IPS DF 19.7 (cell line): ENCODE data around the gene FGF22.
"Not testable (repeated sequence)": the region's sequence is repeated elsewhere in the genome, so short reads cannot be mapped to it uniquely, and the experiment has no call there.

Experiments
- DNase-seq: peaks from one replicate; pipeline ENCODE4 v3.0.0-alpha.2; 2013; ENCODE audit warnings: low read depth, low spot score

FGF22 gene

DNA sequence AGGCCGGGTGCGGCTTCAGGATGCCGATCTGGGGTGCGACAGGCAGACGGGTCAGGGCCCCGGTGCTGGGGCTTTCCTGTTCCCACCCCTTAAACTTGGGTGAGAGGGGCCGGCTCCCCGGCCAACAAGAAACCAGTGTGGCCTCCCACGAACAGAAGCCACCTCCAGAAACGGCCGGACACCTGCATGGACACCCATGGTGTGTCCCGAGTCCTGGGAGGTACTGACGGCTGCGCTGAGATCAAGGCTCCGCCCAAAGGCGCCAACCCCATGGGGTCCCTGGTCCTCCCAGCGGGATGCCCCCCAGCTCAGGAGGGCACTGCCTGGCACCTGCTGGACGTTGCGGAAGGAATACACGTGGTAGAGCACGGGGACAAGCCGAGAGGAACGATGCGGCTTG, 17.9 kb upstream of the FGF22 start:
- DNase-seq, result no peak

DNA sequence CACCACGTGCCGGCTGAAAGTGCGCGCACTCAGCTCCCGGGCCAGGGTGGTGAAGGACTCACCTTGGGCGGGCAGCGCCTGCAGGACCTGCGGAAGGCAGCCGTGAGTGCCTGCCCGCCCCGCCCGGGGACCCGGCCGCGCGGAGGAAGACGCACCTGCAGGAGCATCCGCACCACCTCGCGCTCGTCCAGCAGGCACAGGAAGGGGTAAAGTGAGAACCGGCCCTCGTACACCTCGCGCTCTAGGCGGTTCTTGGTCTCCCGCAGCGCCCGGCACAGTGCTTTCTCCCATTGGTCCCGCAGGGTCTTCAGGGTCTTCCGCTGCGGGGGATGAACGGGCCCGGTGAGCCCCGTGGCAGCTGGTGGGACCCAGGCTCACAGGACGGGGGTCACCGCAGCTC, 17.0 kb upstream of the FGF22 start:
- DNase-seq, result no peak

DNA sequence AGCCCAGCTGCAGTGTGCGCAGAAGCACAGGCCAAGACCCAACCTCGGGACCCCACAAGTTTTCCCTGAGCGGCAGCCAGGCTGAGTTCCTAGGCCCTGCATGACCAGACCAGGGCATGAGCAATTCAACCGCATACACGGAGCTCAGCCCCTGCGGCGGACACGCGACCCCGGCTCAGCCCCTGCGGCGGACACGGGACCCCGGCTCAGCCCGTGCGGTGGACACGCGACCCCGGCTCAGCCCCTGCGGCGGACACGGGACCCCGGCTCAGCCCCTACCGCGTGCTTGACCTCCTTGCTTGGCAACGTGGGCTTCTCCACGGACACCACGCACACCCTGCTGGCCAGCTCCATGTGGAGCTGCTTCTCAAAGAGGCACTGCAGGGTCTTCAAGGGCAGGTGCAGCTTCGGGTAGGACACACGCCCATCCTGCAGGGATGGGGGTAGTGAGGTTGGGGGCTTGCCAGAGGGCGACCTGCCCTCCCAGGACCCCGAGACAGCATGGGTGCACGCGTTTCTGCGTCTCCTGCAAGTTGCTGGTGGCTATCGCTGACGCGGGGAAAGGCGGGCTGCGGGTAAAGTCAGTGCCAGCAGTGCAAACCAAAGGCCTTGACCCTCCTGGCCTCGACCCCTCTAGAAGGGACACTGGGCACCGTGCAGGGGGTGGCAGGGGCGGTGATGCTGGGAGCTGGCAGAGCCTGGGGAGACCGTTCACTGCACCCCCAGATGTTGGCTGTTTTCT, 16.3 kb upstream of the FGF22 start:
- no peak for DNase-seq

DNA sequence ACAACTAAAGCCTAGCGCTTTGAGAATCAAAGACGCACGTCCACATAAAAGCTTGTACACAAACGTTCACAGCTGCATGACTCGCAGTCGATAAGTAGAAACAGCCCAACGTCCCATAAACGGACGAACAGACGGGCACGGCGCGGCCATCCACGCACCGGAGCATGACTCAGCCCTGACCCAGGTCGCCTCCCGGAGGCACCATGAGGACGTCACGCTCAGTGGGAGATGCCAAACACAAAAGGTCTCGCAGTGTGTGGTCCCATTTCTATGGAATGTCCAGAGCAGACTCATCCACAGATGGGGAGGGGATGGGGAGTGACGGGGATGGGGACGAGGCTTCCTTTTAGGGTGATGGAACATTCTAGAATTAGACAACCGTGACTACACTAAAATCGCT, 15.7 kb upstream of the FGF22 start:
- no peak for DNase-seq

DNA sequence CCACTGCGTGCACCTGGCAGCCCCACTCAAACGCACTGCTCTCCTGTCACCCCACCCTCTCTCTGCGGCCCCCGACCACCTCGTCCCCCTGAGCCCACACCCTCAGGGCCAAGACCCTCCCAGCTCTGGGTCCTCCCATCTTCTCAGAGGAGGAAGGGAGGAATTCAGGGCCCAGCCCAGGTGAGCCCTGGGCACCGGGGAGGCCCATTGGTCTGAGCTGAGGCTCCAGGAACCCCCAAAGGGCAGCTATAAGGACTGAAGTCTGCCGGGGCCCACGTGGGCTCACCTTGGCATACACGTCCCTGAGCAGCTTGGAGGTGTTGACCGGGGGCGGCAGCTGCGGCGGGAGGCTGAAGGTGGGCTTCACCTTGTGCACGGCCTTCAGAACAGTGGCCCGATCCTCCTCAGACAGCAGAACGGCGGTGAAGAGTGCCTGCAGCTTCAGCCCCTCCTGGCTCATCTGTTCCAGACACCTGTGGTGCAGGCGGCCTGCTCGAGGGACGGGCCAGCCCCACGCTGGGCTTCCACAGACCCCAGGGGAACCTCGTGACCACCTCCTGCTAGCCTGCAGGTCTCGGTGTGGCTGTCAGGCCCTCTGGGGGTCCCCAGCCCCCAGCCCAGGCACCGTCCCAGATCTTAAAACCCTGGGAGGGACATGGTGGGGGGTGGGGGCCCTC, 15.1 kb upstream of the FGF22 start:
- DNase-seq, result no peak

DNA sequence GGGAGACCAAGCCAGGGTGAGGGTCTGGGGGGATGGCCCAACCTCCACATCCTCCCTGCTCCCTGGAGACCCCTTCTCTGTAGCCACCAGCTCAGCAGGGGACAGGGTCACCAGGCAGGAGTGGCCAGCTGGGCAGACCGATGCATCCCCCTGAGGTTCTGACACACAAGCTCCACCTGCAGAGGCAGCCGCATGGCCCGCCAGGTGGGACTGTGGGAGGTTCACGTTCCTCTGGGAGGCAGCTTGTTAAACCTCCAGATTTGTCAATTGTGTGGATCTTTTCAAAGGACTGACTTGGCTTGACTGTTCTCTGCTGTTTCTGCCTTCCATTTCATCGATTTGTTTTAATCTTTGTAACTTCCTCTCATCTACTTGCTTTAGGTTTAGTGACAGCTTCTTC, 14.4 kb upstream of the FGF22 start:
- no peak for DNase-seq

DNA sequence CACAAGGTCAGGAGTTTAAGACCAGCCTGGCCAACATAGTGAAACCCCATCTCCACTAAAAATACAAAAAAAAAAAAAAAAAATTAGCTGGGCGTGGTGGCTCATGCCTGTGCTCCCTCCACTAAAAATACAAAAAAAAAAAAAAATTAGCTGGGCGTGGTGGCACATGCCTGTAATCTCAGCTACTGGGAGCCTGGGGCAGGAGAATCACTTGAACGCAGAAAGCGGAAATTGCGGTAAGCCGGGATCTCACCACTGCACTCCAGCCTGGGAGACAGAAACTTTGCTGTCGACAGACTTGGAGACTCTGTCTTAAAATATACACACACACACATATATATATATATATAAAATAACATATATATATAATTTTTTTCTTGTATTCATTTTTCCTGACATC, 13.1 kb upstream of the FGF22 start:
- DNase-seq, result not testable (repeated sequence)

DNA sequence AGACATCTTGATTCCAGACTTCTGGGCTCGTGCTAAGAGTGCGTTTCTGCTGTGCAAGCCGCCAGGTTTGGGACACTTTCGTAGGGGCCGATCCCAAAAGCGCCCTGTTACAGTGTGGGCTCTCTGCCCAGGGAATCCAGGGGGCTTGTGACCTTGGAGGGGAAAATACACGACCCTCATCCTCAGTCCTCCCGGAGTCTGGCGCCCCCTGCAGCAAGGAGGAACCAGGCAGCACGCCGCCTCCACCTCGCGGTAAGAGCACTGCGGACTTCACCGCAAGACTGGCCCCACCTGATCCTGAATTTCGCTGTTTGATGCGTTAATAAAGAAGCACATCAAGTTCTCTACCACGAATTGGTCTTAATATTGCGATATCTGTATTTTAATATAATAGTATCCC, 11.5 kb upstream of the FGF22 start:
- no peak for DNase-seq

DNA sequence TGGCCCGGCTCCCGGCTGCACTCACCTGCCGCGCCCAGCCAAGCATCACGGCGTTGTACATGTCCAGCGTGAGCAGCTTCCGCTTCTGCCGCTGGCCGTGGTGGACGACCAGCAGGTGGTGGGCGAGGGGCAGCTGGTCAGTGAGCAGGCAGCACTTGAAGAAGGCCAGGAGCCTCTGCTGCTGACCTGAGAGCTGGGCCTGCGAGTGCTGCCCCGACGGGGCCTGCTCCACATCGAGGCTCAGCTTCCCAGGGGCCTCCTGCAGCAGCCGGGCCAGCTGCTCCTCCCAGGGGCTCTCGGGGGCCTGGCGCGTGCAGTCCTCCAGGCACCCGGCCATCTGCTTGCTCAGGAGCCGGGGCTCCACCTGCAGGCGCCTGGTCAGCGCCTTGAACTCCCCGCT, 10.2 kb upstream of the FGF22 start:
- not testable (repeated sequence) for DNase-seq

DNA sequence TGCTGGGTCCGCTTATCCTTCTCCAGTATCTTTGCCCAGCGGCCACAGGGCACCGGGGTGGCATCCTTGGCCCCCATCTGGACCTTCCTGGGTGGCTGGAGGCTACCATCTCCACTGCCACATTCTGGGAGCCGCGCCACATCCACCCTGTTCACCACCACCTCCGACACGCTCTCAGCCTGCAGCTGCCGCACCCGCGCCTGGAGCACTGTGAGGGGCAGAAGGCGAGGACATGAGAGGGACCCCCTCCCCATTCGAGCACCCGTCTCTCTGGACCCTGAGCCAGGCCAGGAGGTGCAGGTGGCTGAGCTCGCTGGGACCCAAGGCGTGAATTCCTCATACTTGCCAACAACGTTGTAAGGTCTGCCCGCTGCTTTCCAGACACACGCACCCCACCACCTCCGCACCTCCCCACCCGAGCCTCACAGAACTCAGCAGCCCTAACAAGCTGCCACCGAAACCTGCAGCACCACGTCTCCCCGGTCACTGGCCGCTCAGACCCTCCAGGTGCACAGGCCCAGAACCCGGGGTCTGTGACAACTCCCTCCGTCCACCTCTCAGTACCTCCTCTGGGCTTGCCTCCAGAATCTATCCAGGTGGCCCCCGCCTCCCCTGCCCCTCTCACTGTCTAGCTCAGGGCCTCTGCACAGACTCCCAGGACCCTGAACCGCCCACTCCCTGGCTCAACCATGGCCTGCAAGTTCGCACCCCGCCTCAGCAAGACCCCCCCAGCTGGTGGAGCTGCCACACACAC, 9.5 kb upstream of the FGF22 start:
- DNase-seq, result no peak

DNA sequence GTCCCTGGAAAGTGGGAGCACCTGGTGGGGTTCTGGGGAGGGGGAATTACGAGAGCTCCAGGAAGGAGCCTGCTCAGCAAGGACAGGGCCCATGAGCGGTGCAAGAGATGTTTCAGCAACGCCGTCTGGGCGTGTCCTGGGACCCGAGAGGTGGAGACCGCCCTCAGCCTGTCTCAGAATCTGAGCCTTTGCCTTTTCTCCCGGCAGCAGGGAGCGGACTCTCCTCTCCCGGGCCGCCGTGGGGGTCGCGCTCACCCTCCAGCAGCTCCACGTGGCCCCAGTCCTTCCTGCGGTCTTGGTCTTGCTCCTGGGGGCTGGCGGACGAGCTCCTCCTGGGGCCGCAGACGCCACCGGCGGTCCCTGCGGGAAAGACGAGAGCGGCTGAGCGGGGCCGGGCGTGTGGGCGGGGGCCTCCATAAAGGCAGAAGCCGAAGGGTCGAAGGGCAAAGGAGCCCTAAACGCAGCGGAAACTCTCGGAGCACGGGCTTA, 7.1 kb upstream of the FGF22 start:
- no peak for DNase-seq

DNA sequence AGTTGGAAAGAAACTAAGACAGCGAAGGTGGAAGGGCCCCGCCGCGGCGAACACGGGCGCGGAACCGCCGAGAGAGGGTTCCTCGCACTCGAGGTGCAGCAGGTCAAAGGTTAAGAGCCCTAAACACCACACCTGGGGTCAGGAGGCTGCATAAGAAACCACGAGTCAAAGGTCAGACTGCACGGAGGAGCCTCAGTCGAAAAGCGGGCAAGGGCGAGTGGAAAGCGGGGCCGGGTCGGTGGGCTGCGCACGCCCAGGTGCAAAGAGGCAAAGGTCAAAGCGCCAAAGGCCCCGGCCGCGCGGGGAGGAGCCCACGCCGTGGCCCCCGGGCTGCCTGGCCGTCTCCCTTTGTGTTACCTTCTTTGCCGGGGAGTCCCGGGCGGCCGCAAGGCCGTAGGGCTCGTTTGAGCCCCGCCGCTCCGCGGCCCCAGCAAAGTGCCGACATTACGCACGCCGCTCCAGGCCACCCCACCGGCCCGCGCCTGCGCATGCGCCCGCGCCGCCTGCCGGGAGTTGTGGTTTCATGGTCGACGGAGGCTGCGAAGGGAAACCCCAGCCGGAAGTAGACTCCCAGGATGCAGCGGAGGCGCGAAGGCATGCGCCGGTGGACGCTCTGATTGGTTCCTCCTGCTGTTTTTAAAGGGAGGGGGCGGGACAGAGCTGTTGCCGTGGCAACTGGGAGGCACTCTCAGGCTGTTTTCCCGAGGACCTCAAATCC, 6.5 kb upstream of the FGF22 start, which contains the start of gene POLRMT:
Gene POLRMT, minus strand, starts transcription at position 470 of the 718 bp plus-strand sequence. Its CDS starts 25 bp downstream, at position 445.
- peak; percentile 90 for DNase-seq

DNA sequence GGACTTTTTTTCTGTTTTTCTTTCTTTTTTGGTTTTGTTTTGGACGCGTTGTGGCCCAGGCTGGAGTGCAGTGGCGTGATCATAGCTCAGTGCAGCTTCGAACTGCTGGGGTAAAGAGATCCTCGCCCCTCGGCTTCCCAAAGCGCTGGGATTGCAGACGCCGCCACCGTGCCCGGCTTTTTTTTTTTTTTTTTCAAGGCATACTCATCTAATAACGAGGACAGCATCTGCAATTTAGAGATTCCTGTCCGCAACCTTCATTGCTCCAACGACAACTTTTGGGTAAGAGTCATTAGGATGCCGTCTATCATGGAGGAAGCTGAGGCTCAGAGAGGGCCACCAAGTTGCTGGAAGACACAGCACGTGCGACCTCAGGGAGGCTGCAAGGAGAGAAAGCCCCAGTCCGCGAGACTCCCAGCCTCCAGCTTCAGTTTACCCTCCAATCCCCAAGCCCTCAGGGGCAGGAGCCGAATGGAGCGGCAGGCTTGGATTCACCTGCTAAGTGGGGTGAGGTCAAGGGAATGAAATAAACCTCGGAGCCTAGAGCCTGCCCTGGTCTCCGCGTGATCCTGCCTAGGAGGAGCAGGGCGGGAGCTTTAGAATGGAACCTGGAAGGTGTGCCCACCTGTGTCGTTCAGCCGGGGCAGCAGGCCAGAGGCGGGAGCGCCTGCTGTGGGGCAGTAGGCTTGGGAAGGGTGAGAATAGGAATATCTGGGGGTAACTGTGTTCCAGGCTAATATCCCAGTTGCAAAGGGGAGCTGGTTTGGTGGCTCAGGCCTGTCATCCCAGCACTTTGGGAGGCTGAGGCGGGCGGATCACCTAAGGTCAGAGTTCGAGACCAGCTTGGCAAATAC, 5.7 kb upstream of the FGF22 start:
- DNase-seq, result no peak

DNA sequence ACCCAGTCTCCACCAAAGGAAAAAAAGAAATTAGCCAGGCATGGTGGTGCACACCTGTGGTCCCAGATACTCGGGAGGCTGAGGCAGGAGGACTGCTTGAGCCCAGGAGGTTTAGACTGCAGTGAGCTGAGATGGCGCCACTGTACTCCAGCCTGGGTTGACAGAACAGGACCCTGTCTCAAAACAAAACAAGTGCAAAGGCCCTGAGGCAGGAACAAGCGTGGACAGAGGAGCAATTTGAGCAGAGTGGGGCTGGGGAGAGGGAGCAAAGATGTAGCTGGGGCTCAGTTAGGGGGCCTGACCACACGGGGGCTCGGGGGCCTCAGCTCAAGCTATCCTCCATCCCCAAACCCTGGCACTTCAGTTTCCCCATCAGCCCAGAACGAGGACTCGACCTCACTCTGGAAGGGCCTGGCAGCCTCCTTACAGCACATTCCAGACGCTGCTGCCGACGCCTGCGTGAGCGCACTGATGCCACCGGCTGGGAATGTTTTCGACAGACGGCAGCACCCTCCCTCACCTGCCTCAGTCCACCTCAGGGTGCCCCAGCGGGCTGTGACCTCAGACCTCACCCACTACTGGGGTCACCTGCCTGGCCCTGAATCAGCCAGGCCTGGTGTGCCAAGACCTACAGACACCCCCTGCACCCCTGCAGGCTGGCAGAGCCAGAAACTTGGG, 4.6 kb upstream of the FGF22 start:
- DNase-seq, result no peak

DNA sequence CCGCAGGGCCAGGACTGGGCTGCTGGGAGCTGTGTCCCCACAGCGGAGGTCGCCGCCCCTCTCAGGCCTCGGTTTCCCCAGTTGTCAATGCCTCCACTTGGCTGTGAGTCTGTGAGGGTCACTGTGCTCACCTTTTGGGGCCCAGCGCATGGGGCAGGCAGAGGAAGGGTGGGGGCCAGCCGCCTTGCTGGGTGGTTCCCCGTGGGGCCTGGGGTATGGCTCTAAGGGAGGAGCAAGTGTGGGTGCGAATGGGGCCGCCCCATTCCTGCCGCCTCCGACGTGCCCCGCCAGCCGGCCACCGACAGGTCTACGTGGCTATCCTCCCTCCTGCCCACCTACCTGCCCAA, 800 bp upstream of the FGF22 start:
- DNase-seq, result no peak

DNA sequence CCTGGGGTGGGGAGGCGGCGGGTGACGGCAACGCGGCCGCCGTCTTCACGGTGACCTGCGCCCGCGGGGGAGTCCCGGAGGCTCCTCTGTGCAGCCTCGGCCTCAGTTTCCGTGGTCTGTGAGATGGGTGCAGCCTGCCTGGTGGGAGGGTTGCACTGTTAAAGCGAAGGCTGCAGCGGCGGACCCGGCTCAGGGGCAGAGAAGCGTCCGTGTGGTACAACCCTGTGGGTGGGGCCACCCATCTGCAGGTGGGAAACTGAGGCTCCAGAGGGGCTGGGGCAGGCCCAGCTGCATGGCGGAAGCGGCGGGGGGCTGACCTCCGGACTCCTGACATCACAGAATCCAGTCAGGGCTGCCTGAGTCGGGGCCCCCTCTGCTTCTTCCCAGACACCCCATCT, 481 bp downstream of the FGF22 start:
- DNase-seq, result no peak

DNA sequence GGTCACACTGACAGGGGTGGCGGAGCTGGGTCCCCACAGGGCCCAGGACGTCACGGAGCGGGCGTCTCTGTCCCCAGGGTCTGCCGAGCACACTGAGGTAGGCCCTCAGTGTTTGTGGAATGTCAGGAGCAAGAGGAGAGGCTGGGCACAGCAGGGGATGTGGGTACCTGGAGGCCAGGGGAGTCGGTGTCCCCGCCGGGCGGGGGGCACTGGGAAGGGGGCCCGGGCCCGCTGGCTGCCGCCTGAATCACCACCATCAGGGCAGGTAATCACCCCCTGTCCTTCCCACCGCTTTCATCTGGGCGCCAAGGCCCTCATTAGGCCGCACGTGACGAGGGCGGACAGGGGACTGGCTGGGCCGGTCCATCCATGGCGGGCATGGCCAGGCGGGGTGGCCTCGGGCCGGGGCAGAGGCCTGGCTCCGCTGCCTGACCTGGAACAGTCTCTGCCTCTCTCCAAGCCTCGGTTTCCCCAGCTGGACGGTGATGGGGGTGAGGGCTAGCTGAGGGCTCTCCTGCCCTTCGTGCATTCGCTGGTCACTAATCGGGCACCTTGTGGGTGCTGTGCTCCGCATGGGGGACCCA, 1.0 kb downstream of the FGF22 start:
- no peak for DNase-seq

DNA sequence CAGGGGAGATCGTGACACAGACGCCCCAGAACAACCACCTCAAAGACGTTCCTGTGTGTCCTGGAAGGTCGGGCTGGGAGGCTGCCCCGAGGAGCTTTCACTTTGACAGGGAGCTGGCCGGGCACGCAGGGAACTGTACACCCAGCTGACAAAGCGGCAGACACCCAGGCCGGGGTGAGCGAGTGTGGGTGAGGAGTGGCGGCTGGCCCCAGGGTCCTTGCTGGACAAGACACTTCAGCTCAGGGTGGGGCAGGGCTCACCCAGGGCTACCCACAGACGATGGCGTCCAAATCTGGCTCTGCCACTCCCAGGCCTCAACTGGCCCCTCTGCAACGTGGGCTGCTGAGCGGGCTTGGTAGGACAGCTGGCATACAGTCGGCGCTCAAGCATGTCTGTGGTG, 2.0 kb downstream of the FGF22 start:
- no peak for DNase-seq

DNA sequence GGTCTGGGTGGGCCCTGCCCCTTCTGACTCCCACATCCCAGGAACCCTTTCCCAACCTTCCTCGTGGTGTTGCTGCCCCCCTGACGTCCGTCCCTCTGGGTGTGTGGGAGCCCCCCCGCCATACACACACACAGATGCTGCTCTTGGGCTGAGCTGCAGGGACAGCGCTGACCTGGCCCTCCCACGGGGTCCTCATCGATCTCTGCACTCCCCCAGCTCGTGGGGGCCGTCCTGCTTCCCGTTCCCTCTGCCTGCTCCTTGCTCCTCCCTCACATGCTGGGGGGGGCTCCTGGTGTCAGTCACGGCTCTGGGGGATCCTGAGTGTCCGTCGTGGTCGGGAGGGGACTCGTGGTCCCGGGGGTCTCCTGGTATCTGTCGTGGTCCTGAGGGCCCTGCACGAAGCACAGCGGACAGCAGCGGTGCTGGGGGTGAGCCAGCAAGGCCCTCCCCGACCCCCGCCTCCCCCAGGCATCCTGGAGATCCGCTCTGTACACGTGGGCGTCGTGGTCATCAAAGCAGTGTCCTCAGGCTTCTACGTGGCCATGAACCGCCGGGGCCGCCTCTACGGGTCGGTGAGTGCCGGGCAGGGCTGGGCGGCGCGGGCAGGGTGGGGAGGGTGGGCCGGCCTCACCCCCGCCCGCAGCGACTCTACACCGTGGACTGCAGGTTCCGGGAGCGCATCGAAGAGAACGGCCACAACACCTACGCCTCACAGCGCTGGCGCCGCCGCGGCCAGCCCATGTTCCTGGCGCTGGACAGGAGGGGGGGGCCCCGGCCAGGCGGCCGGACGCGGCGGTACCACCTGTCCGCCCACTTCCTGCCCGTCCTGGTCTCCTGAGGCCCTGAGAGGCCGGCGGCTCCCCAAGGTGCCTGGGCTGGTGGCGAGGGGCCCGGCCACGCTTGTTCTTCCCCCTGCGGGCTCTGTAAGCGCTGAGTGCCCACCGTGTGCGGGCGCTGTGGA, 3.4 kb downstream of the FGF22 start:
- DNase-seq, result no peak
